ENCODE data around the gene DAAM1.

- TF ChIP-seq CTCF (IDR thresholded peaks at IDR 0.05) (no peak), POLR2AphosphoS5 (IDR thresholded peaks at IDR 0.05; ENCODE audit: insufficient read depth in 1 of 2, low read depth in 1 of 2) (no peak), POLR2A (IDR thresholded peaks at IDR 0.05) (no peak)
Observed at GRCh38 chr14:59276235-59276634, 87.8 kb downstream of the DAAM1 start.
